OCI-LY7 (cell line): ENCODE results near the gene CD38. TPM values are rescaled to one million over a fixed set of nuclear protein-coding genes. Genes with fewer than 3 reads are reported as not detected.

Experiments
- BruUV-seq: library from RNA; stranded (reverse); fragments of 400-500 nt; replicated peaks from 2 replicates; lab custom pipeline; 2021; lab: Mats Ljungman, UMichigan
- CTCF ChIA-PET: fragments of 300-600 bp; sonication (Branson Sonifier 250); formaldehyde crosslinking; loops from one replicate; lab custom pipeline; 2022; ENCODE audit warnings: antibody characterized with exemption; ENCODE audit not compliant: unreplicated experiment; lab: Charles Lee
- POLR2A ChIA-PET: fragments of 300-600 bp; sonication (Branson Sonifier 250); formaldehyde crosslinking; loops from one replicate; lab custom pipeline; 2022; ENCODE audit warnings: antibody characterized with exemption; lab: Charles Lee
- DNase-seq: peaks from one replicate; pipeline ENCODE4 v3.0.0-alpha.2; 2015; ENCODE audit warnings: low spot score
- H2AFZ ChIP-seq: fragments of 200-600 bp; sonication (generic), shearing (Covaris generic); 2 replicates; pipeline ENCODE4 v1.6.1; 2014; ENCODE audit warnings: mild to moderate bottlenecking, antibody characterized with exemption, low read length, moderate library complexity
- H3K27ac ChIP-seq: fragments of 200-600 bp; sonication (generic); 2 replicates; pipeline ENCODE4 v1.5.1; 2014; ENCODE audit warnings: mixed run types, low read depth, mild to moderate bottlenecking, moderate library complexity, low read length, inconsistent platforms; ENCODE audit not compliant: poor library complexity, severe bottlenecking
- H3K36me3 ChIP-seq: fragments of 200-600 bp; sonication (generic); 2 replicates; pipeline ENCODE4 v1.6.1; 2014; ENCODE audit warnings: mild to moderate bottlenecking, antibody characterized with exemption, low read length, moderate library complexity, mixed read lengths; ENCODE audit not compliant: insufficient read depth
- H3K4me1 ChIP-seq: fragments of 200-600 bp; sonication (generic); 2 replicates; pipeline ENCODE4 v1.5.1; 2014; ENCODE audit warnings: mild to moderate bottlenecking, low read length; ENCODE audit not compliant: insufficient read depth, poor library complexity, severe bottlenecking
- H3K4me2 ChIP-seq: fragments of 200-600 bp; sonication (generic); 2 replicates; pipeline ENCODE4 v1.6.1; 2014; ENCODE audit warnings: mild to moderate bottlenecking, low read length
- H3K4me3 ChIP-seq: fragments of 200-600 bp; sonication (generic); 2 replicates; pipeline ENCODE4 v1.5.1; 2014; ENCODE audit warnings: mild to moderate bottlenecking, low read depth, low read length; ENCODE audit not compliant: poor library complexity, severe bottlenecking
- H3K79me2 ChIP-seq: fragments of 200-600 bp; sonication (generic); 2 replicates; pipeline ENCODE4 v1.6.1; 2016; ENCODE audit warnings: low read depth, mild to moderate bottlenecking, low read length, moderate library complexity, mixed read lengths; ENCODE audit not compliant: insufficient read depth
- H3K9me2 ChIP-seq: fragments of 200-600 bp; sonication (generic); 2 replicates; pipeline ENCODE4 v1.6.1; 2016; ENCODE audit warnings: mild to moderate bottlenecking, low read length, mixed read lengths; ENCODE audit not compliant: insufficient read depth
- H3K9me3 ChIP-seq: fragments of 200-600 bp; sonication (generic); 2 replicates; pipeline ENCODE4 v1.6.1; 2014; ENCODE audit warnings: mild to moderate bottlenecking, mixed run types, low read length, mixed read lengths
- H4K20me1 ChIP-seq: fragments of 200-600 bp; sonication (generic); 2 replicates; pipeline ENCODE4 v1.6.1; 2014; ENCODE audit warnings: mild to moderate bottlenecking, antibody characterized with exemption, low read length, moderate library complexity, mixed read lengths; ENCODE audit not compliant: insufficient read depth
- CTCF ChIP-seq: fragments of 200-600 bp; sonication (generic); conservative IDR thresholded peaks from 2 replicates; pipeline ENCODE4 v1.5.1; 2014; ENCODE audit warnings: mild to moderate bottlenecking, antibody characterized with exemption, low read length, moderate library complexity, mixed read lengths
- EZH2phosphoT487 ChIP-seq: fragments of 200-600 bp; sonication (generic); IDR thresholded peaks from 2 replicates; pipeline ENCODE4 v1.6.1; 2018; ENCODE audit warnings: low read depth, borderline replicate concordance, mild to moderate bottlenecking, mixed run types, antibody characterized with exemption, low read length, moderate library complexity, mixed read lengths
- intact Hi-C: fragments of 100-400 bp; cut with micrococcal nuclease; formaldehyde crosslinking; loops from one replicate; pipeline ENCODE4 v1.10.0; 2022; ENCODE audit not compliant: unreplicated experiment
- total RNA-seq, 2 experiments: library from RNA; depleted of rRNA in 1 of 2; stranded (reverse); fragments of >200 nt in 1 of 2; shearing (Covaris generic) in 1 of 2; gene quantifications; 2 replicates each; pipeline ENCODE4 v1.2.3, GENCODE V29; 2014 to 2022

Gene CD38
- total RNA-seq, 2 experiments from 2014 or later = 92.0 to 176 TPM

GRCh38 chr4:15793506-15794363, 15.6 kb downstream of the CD38 start:
- Histone ChIP-seq H4K20me1 (no peaks in the 10 kb centered on the region), H3K4me3 (no peak overlapping the region), H3K36me3 (peaks cover 78% of the 10 kb centered on the region), H3K27ac (no peak overlapping the region), H3K9me3 (peaks cover 59% of the 10 kb centered on the region), H3K4me1 (peaks cover 46% of the 10 kb centered on the region), H2AFZ (no peak overlapping the region), H3K79me2 (peaks cover 76% of the 10 kb centered on the region), H3K4me2 (peak overlapping the region; percentile 8; the same call in 1 of the 2 replicates), H3K9me2 (no peaks in the 10 kb centered on the region)
- TF ChIP-seq CTCF = no peak
- no peak for TF ChIP-seq EZH2phosphoT487
- intact Hi-C loops = no loop called here
- ChIA-PET CTCF (no interaction called here), POLR2A (interaction anchor here (0.7 to 1.1 kb wide), 4 partner anchors 7 to 33 kb away, joined by 3 read pairs; no protein-coding TSS in a partner anchor)
- no TSS peak for BruUV-seq
- DNase-seq = no peak

- no peaks in the 10 kb centered on the region for H3K9me2 ChIP-seq
- H3K9me3 ChIP-seq = peaks cover 59% of the 10 kb centered on the region
- TF ChIP-seq EZH2phosphoT487 (no peak), CTCF (no peak)
- ChIA-PET POLR2A (interaction anchor here (0.6 to 1.1 kb wide), 2 partner anchors 17 to 25 kb away, joined by 3 read pairs; no protein-coding TSS in a partner anchor), CTCF (no interaction called here)
- H3K27ac ChIP-seq = peak overlapping the region; percentile 19
- DNase-seq = no peak
- H3K79me2 ChIP-seq = peaks cover 76% of the 10 kb centered on the region
- intact Hi-C loops = no loop called here
- H3K4me1 ChIP-seq = peaks cover 52% of the 10 kb centered on the region
- no peaks in the 10 kb centered on the region for H4K20me1 ChIP-seq
- no peak overlapping the region for H2AFZ ChIP-seq
- H3K4me3 ChIP-seq = no peak overlapping the region
- H3K36me3 ChIP-seq = peaks cover 78% of the 10 kb centered on the region
- no TSS peak for BruUV-seq
- peak overlapping the region; percentile 8; the same call in 1 of the 2 replicates for H3K4me2 ChIP-seq
These were observed 16.3 kb downstream of the CD38 start for GRCh38 chr4:15794426-15794825.
